Epithelial cell of alveolus of lung (primary cell): ENCODE measurements around the gene TADA2A. TPM values are rescaled to one million over a fixed set of nuclear protein-coding genes. Genes with fewer than 3 reads are reported as not detected.

Source experiments
- total RNA-seq: library from RNA; depleted of rRNA; stranded (reverse); fragments of >200 nt; gene quantifications from 2 replicates; pipeline ENCODE4 v1.2.1, GENCODE V29; 2015

TADA2A gene
- 6.5 and 31.5 TPM in 2 replicates for total RNA-seq

GRCh38 chr17:37406635-37407461 lies at the start of gene TADA2A, which contains the start of gene ACACA:
Gene TADA2A (plus strand): TSS chr17:37406886. CDS start chr17:37411366, 4,480 bp downstream.
Gene ACACA (minus strand): TSS chr17:37406836. CDS start chr17:37406299, 537 bp downstream.

GRCh38 chr17:37375706-37376105 lies 31.0 kb upstream of the TADA2A start, which contains the start of gene C17orf78:
Gene C17orf78 (plus strand): TSS chr17:37375985. CDS start chr17:37376093, 108 bp downstream.

GRCh38 chr17:37489197-37490001 lies 82.7 kb downstream of the TADA2A start, which contains the start of gene DUSP14:
Gene DUSP14 (plus strand): TSS chr17:37489891. CDS start chr17:37512273, 22,382 bp downstream.

Other genes with a start within 250 kb of the TADA2A start
- not detected in 2 replicates for gene C17orf78, start 30.9 kb upstream of the TADA2A start, total RNA-seq
- gene ACACA, start 50 bp upstream of the TADA2A start, total RNA-seq: 25.8 and 50.9 TPM in 2 replicates
- gene DUSP14, start 83.0 kb downstream of the TADA2A start, total RNA-seq: 34.0 and 48.9 TPM in 2 replicates
- gene SYNRG, start 202.5 kb downstream of the TADA2A start, total RNA-seq: 12.3 and 17.6 TPM in 2 replicates
- 17.1 and 18.0 TPM in 2 replicates for gene DDX52, start 236.6 kb downstream of the TADA2A start, total RNA-seq